HEK293 (cell line): ENCODE data around the gene KLHDC10.

ENCODE experiments used
- YY1 ChIP-seq: fragments of 450-650 bp; formaldehyde crosslinking; IDR thresholded peaks from 2 replicates; pipeline ENCODE4 v1.5.1; 2018; ENCODE audit warnings: missing biosample characterization, missing genetic modification characterization
- ZBTB48 ChIP-seq: fragments of 450-650 bp; formaldehyde crosslinking; IDR thresholded peaks from 2 replicates; pipeline ENCODE4 v1.5.1; 2016; ENCODE audit warnings: missing biosample characterization, missing genetic modification characterization
- ZNF311 ChIP-seq: fragments of 450-650 bp; formaldehyde crosslinking; IDR thresholded peaks from 2 replicates; pipeline ENCODE4 v1.5.1; 2017; ENCODE audit warnings: missing biosample characterization, missing genetic modification characterization, borderline replicate concordance
- ZNF391 ChIP-seq: fragments of 450-650 bp; formaldehyde crosslinking; IDR thresholded peaks from 2 replicates; pipeline ENCODE4 v1.5.1; 2016; ENCODE audit warnings: low read depth, missing biosample characterization, missing genetic modification characterization, borderline replicate concordance
- ZNF76 ChIP-seq: fragments of 450-650 bp; formaldehyde crosslinking; IDR thresholded peaks from 2 replicates; pipeline ENCODE4; 2016; ENCODE audit warnings: low read depth, missing biosample characterization, missing genetic modification characterization, borderline replicate concordance
- TF ChIP-seq, protein P1 (sequence below): fragments of 450-650 bp; formaldehyde crosslinking; IDR thresholded peaks from 2 replicates; pipeline ENCODE4 v1.5.1; 2016; ENCODE audit warnings: missing biosample characterization, missing genetic modification characterization
- TF ChIP-seq, protein P2 (sequence below): fragments of 450-650 bp; formaldehyde crosslinking; IDR thresholded peaks from 2 replicates; pipeline ENCODE4 v1.5.1; 2016; ENCODE audit warnings: missing biosample characterization, missing genetic modification characterization
- TF ChIP-seq, protein P3 (sequence below): fragments of 450-650 bp; formaldehyde crosslinking; IDR thresholded peaks from 2 replicates; pipeline ENCODE4 v1.5.1; 2016; ENCODE audit warnings: missing biosample characterization, missing genetic modification characterization
- TF ChIP-seq, protein P4 (sequence below): fragments of 450-650 bp; formaldehyde crosslinking; IDR thresholded peaks from 2 replicates; pipeline ENCODE4 v1.5.1; 2016; ENCODE audit warnings: missing biosample characterization, missing genetic modification characterization

DNA sequence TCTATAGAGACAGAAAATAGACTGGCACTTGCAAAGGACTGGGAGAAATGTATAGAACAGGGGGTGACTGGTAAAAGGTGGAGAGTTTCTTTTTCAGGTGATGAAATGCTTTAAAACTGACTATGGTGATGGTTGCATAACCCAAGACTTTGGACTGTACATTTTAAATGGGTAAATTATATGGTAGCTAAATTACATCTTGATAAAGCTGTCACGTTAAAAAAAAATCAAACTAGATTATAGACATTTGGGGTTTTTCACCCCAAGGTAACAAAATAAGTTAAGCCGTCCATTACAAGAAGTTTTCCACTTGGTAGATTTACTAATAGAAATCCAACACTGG, 110.9 kb downstream of the KLHDC10 start:
- TF ChIP-seq, protein P1, sequence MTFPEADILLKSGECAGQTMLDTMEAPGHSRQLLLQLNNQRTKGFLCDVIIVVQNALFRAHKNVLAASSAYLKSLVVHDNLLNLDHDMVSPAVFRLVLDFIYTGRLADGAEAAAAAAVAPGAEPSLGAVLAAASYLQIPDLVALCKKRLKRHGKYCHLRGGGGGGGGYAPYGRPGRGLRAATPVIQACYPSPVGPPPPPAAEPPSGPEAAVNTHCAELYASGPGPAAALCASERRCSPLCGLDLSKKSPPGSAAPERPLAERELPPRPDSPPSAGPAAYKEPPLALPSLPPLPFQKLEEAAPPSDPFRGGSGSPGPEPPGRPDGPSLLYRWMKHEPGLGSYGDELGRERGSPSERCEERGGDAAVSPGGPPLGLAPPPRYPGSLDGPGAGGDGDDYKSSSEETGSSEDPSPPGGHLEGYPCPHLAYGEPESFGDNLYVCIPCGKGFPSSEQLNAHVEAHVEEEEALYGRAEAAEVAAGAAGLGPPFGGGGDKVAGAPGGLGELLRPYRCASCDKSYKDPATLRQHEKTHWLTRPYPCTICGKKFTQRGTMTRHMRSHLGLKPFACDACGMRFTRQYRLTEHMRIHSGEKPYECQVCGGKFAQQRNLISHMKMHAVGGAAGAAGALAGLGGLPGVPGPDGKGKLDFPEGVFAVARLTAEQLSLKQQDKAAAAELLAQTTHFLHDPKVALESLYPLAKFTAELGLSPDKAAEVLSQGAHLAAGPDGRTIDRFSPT: no peak
- TF ChIP-seq, protein P2, sequence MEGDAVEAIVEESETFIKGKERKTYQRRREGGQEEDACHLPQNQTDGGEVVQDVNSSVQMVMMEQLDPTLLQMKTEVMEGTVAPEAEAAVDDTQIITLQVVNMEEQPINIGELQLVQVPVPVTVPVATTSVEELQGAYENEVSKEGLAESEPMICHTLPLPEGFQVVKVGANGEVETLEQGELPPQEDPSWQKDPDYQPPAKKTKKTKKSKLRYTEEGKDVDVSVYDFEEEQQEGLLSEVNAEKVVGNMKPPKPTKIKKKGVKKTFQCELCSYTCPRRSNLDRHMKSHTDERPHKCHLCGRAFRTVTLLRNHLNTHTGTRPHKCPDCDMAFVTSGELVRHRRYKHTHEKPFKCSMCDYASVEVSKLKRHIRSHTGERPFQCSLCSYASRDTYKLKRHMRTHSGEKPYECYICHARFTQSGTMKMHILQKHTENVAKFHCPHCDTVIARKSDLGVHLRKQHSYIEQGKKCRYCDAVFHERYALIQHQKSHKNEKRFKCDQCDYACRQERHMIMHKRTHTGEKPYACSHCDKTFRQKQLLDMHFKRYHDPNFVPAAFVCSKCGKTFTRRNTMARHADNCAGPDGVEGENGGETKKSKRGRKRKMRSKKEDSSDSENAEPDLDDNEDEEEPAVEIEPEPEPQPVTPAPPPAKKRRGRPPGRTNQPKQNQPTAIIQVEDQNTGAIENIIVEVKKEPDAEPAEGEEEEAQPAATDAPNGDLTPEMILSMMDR (tag by site-specific recombination): no peak
- no peak for TF ChIP-seq ZBTB48 (tag by site-specific recombination)
- TF ChIP-seq, protein P3, sequence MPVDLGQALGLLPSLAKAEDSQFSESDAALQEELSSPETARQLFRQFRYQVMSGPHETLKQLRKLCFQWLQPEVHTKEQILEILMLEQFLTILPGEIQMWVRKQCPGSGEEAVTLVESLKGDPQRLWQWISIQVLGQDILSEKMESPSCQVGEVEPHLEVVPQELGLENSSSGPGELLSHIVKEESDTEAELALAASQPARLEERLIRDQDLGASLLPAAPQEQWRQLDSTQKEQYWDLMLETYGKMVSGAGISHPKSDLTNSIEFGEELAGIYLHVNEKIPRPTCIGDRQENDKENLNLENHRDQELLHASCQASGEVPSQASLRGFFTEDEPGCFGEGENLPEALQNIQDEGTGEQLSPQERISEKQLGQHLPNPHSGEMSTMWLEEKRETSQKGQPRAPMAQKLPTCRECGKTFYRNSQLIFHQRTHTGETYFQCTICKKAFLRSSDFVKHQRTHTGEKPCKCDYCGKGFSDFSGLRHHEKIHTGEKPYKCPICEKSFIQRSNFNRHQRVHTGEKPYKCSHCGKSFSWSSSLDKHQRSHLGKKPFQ (tag by site-specific recombination): no peak
- no peak for TF ChIP-seq ZNF391 (tag by site-specific recombination)
- TF ChIP-seq YY1 (tag by site-specific recombination): no peak
- TF ChIP-seq, protein P4, sequence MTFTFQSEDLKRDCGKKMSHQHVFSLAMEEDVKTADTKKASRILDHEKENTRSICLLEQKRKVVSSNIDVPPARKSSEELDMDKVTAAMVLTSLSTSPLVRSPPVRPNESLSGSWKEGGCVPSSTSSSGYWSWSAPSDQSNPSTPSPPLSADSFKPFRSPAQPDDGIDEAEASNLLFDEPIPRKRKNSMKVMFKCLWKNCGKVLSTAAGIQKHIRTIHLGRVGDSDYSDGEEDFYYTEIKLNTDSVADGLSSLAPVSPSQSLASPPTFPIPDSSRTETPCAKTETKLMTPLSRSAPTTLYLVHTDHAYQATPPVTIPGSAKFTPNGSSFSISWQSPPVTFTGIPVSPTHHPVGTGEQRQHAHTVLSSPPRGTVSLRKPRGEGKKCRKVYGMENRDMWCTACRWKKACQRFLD: no peak
- no peak for TF ChIP-seq ZNF311 (tag by site-specific recombination)
- TF ChIP-seq ZNF76: no peak
